PC-9 (cell line): ENCODE results near the gene TMEM131L. TPM values are rescaled to one million over a fixed set of nuclear protein-coding genes. Genes with fewer than 3 reads are reported as not detected.

Experiments used
- BruUV-seq: library from RNA; stranded (reverse); fragments of 400-500 nt; replicated peaks from 2 replicates; lab custom pipeline; 2021; lab: Mats Ljungman, UMichigan
- CTCF ChIA-PET: fragments of 300-600 bp; sonication (Branson Sonifier 250); formaldehyde crosslinking; loops from one replicate; lab custom pipeline; 2022; ENCODE audit warnings: antibody characterized with exemption; lab: Charles Lee
- POLR2A ChIA-PET: fragments of 300-600 bp; sonication (Branson Sonifier 250); formaldehyde crosslinking; loops from one replicate; lab custom pipeline; 2022; ENCODE audit warnings: antibody characterized with exemption; ENCODE audit not compliant: unreplicated experiment; lab: Charles Lee
- DNase-seq, 2 experiments: peaks; one replicate each; pipeline versions ENCODE4 v3.0.0 to v3.0.0-alpha.2; 2015 to 2022; ENCODE audit warnings: mixed read lengths in 1 of 2
- H2AFZ ChIP-seq: fragments of 200-600 bp; sonication (generic); 2 replicates; pipeline ENCODE4 v1.8.1; 2017; ENCODE audit warnings: antibody characterized with exemption
- H3F3A ChIP-seq: fragments of 200-600 bp; sonication (generic); 2 replicates; pipeline ENCODE4 v1.8.1; 2017; ENCODE audit warnings: antibody characterized with exemption, mild to moderate bottlenecking, low read depth; ENCODE audit not compliant: insufficient read depth
- H3K27ac ChIP-seq: fragments of 200-600 bp; sonication (generic); 2 replicates; pipeline ENCODE4 v1.6.1; 2016; ENCODE audit warnings: mixed run types
- H3K27me3 ChIP-seq: fragments of 200-600 bp; sonication (generic); 2 replicates; pipeline ENCODE4 v1.6.1; 2016; ENCODE audit warnings: low read depth, mixed run types; ENCODE audit not compliant: insufficient read depth
- H3K36me3 ChIP-seq: fragments of 200-600 bp; sonication (generic); 2 replicates; pipeline ENCODE4 v1.6.1; 2016; ENCODE audit warnings: low read depth, mixed run types
- H3K4me1 ChIP-seq: fragments of 200-600 bp; sonication (generic); replicated peaks from 2 replicates; pipeline ENCODE4 v1.6.1; 2016; ENCODE audit warnings: mixed run types; ENCODE audit not compliant: insufficient read depth
- H3K4me2 ChIP-seq: fragments of 200-600 bp; sonication (generic); 2 replicates; pipeline ENCODE4 v1.6.1; 2017; ENCODE audit warnings: mixed run types
- H3K4me3 ChIP-seq: fragments of 200-600 bp; sonication (generic); 2 replicates; pipeline ENCODE4 v1.6.1; 2016; ENCODE audit warnings: mixed run types
- H3K79me2 ChIP-seq: fragments of 200-600 bp; sonication (generic); 2 replicates; pipeline ENCODE4 v1.6.1; 2017; ENCODE audit warnings: low read depth, mixed run types
- H3K9me2 ChIP-seq: fragments of 200-600 bp; sonication (generic); 2 replicates; pipeline ENCODE4 v1.8.1; 2017; ENCODE audit warnings: mild to moderate bottlenecking; ENCODE audit not compliant: insufficient read depth
- H3K9me3 ChIP-seq: fragments of 200-600 bp; sonication (generic); 2 replicates; pipeline ENCODE4 v1.8.1; 2016; ENCODE audit warnings: low read depth; ENCODE audit not compliant: insufficient read depth
- H4K20me1 ChIP-seq: fragments of 200-600 bp; sonication (generic); 2 replicates; pipeline ENCODE4 v1.8.1; 2017; ENCODE audit not compliant: insufficient read depth
- CTCF ChIP-seq: fragments of 200-600 bp; sonication (generic); conservative IDR thresholded peaks from 2 replicates; pipeline ENCODE4 v1.6.1; 2017; ENCODE audit warnings: mixed run types, antibody characterized with exemption, mild to moderate bottlenecking, moderate library complexity
- EZH2 ChIP-seq: fragments of 200-600 bp; sonication (generic); IDR thresholded peaks from 2 replicates; pipeline ENCODE4 v1.8.0; 2017; ENCODE audit warnings: antibody characterized with exemption, low read depth
- intact Hi-C: fragments of 100-400 bp; cut with micrococcal nuclease; formaldehyde crosslinking; loops from one replicate; pipeline ENCODE4 v1.10.0; 2022; ENCODE audit not compliant: unreplicated experiment
- total RNA-seq: library from RNA; stranded (reverse); gene quantifications from 2 replicates; pipeline ENCODE4 v1.2.3, GENCODE V29; 2021

Gene TMEM131L
- total RNA-seq, 1 experiment from 2014 or later, result 3.8 TPM

GRCh38 chr4:153668647-153669046 is 202.5 kb downstream of the TMEM131L start:
- no peak overlapping the region for H3K27ac ChIP-seq
- ChIA-PET POLR2A (no interaction called here), CTCF (no interaction called here)
- no peak for DNase-seq
- no peaks in the 10 kb centered on the region for H3K9me3 ChIP-seq
- no peaks in the 10 kb centered on the region for H3K27me3 ChIP-seq
- H2AFZ ChIP-seq, result no peak overlapping the region
- no peak overlapping the region for H3K4me3 ChIP-seq
- H4K20me1 ChIP-seq, result no peaks in the 10 kb centered on the region
- no peaks in the 10 kb centered on the region for H3K9me2 ChIP-seq
- no peaks in the 10 kb centered on the region for H3K4me1 ChIP-seq
- H3K4me2 ChIP-seq, result no peak overlapping the region
- H3F3A ChIP-seq, result no peaks in the 10 kb centered on the region
- H3K79me2 ChIP-seq, result no peaks in the 10 kb centered on the region
- H3K36me3 ChIP-seq, result no peaks in the 10 kb centered on the region
- intact Hi-C loops, result no loop called here
- BruUV-seq, result no TSS peak
- TF ChIP-seq EZH2 (no peak), CTCF (no peak)

GRCh38 chr4:153669838-153670237 is 203.7 kb downstream of the TMEM131L start:
- intact Hi-C loops, result no loop called here
- H3K27ac ChIP-seq, result no peak overlapping the region
- no peak overlapping the region for H3K4me3 ChIP-seq
- no peak overlapping the region for H3K4me2 ChIP-seq
- no peaks in the 10 kb centered on the region for H3K36me3 ChIP-seq
- H4K20me1 ChIP-seq, result no peaks in the 10 kb centered on the region
- no peaks in the 10 kb centered on the region for H3K9me2 ChIP-seq
- ChIA-PET CTCF (interaction anchor here (0.7 kb wide), 1 partner anchor 1179 kb away, joined by 3 read pairs; no protein-coding TSS in a partner anchor), POLR2A (no interaction called here)
- H3K4me1 ChIP-seq, result no peaks in the 10 kb centered on the region
- no peaks in the 10 kb centered on the region for H3K9me3 ChIP-seq
- TF ChIP-seq CTCF (no peak), EZH2 (no peak)
- no peak for DNase-seq
- H3K79me2 ChIP-seq, result no peaks in the 10 kb centered on the region
- no peak overlapping the region for H2AFZ ChIP-seq
- H3F3A ChIP-seq, result no peaks in the 10 kb centered on the region
- BruUV-seq, result no TSS peak
- H3K27me3 ChIP-seq, result no peaks in the 10 kb centered on the region

GRCh38 chr4:153676486-153676885 is 210.3 kb downstream of the TMEM131L start:
- H3K79me2 ChIP-seq, result no peaks in the 10 kb centered on the region
- no peak for TF ChIP-seq CTCF
- TF ChIP-seq EZH2, result no peak
- no peak overlapping the region for H3K4me3 ChIP-seq
- no peaks in the 10 kb centered on the region for H3F3A ChIP-seq
- H3K9me3 ChIP-seq, result no peaks in the 10 kb centered on the region; the same call in 1 of the 2 replicates
- H3K36me3 ChIP-seq, result no peaks in the 10 kb centered on the region
- H4K20me1 ChIP-seq, result no peaks in the 10 kb centered on the region
- H3K27ac ChIP-seq, result no peak overlapping the region
- ChIA-PET CTCF (no interaction called here), POLR2A (no interaction called here)
- H3K9me2 ChIP-seq, result no peaks in the 10 kb centered on the region
- no peak overlapping the region for H3K4me2 ChIP-seq
- DNase-seq, result no peak
- H3K27me3 ChIP-seq, result no peaks in the 10 kb centered on the region
- no TSS peak for BruUV-seq
- intact Hi-C loops, result no loop called here
- no peak overlapping the region for H2AFZ ChIP-seq
- H3K4me1 ChIP-seq, result no peaks in the 10 kb centered on the region
